Central memory CD4-positive, alpha-beta T cell (primary cell): Measurements from ENCODE around the gene DEPP1.

Source experiments
- DNase-seq: peaks from one replicate; pipeline ENCODE4 v3.0.0; 2022

DEPP1 gene

GRCh38 chr10:44965104-44965503, 13.5 kb downstream of the DEPP1 start:
- DNase-seq = no peak

GRCh38 chr10:44963772-44964633, 14.6 kb downstream of the DEPP1 start:
- no peak for DNase-seq

- no peak for DNase-seq
These were observed 15.5 kb downstream of the DEPP1 start for GRCh38 chr10:44962870-44963738.

GRCh38 chr10:44961931-44962750, 16.5 kb downstream of the DEPP1 start:
- DNase-seq = no peak

DNA sequence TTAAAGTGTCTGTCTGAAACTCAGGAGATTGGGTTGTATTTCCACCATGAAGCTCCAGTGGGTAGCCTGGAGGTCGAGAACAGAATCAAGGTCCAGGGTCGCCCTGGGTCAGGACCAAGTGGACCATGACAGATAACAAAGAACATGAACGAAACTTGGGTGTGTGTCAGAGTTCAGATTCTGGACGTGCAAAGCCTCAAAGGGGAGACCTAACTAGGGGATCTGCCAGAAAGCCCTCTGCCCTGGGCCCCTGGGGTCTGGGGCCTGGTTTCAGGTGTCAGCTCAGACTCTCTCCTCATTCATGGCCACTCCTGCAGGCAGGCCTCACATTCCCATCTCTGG, 17.4 kb downstream of the DEPP1 start:
- no peak for DNase-seq

DNA sequence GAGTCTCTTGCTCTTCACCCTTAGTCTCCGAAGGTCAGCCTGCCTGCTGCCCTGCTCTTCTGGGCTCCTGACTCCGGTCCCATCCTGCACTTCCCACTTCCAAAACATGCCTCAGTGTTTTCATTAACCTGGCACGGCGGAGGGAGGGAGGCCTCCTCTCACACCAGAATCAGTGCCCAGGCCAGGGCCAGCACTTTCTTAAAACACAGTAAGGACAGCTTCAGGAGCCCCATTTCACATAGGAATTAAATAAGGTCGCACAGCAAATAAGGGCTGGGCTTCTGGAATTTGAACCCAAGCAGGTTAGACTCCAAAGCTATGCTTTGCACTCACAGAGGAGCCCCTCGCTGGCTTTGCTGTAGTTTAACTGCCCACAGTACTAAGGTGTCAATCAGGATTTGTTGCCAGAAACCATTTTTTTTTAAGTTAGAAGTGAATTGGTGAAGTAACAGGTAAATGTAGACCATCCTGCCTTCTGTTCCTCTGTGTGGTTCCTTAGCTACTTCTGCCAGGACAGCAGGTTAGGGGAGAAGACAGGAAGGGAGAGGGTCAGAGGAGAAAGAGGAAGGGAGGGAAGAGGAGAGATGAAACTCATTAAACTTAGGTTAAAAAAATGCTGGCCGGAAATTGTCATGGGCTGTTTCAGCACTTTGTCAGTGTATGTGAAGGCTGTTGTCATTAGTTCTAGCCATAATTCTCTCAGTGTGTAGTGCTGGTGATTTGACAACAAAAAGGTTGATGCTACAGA, 18.0 kb downstream of the DEPP1 start:
- DNase-seq = no peak

GRCh38 chr10:44960088-44960460, 18.5 kb downstream of the DEPP1 start:
- DNase-seq = no peak

DNA sequence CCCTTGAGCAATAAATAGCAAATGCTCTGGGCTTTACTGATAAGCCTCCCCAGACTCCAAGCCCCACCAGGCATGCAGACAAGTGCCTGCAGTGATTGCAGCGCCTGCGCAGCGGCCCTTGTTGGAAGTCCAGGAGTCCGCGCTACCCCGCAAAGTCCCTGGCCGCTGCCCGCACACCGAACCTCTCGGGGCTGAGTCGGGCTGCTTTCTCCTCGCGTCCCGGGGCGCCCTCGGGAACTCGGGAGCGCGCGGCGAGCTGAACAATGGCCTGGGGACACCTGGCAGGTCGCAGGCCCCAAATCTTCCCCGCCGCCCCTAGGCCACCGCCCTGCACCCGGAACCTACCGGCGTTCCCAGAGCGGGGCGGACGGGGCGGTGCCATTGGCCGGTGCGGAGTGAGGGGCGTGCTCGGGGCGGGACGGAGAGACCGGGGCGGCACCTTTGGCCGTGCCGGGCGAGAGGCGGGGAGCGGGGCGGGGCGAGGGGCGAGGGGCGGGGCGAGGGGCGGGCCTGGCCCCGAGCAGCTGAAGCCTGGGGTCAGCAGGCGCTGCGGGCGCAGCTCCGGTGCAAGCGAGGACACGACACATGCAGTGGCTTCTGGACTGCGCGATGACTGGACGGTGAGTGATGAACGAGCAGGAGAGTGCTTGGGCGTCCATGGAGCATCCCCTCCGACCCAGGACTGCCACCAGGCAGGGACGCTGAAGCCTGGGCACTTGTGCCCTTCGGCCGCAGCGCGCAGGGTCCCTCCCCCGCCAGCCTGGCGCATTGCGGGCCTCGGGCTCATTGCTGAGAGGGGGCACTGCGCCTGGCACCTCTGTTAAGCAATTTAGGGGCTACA, 19.1 kb downstream of the DEPP1 start, which contains the start of gene RASSF4:
Gene RASSF4, plus strand, starts transcription at position 556 of the 841 bp plus-strand sequence. CDS start 10,401 bp downstream, outside the sequence.
- peak; percentile 87 for DNase-seq

DNA sequence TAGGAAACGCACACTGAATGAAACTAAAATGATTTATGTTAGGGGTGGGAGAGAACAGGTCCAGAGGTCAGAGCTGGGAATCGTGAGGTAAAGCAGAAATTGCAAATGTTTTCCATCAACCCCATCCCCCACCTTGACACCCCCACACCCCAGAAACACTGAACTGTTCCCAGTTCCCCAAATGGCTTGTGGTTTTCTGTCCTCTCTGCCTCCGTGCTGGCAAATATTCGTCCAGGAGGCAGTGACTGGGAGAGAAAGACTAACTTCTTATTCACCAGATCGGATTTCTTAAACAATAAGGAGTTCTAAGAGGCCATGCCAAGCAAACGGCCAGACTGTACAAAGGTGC, 19.7 kb downstream of the DEPP1 start:
- no peak for DNase-seq

DNA sequence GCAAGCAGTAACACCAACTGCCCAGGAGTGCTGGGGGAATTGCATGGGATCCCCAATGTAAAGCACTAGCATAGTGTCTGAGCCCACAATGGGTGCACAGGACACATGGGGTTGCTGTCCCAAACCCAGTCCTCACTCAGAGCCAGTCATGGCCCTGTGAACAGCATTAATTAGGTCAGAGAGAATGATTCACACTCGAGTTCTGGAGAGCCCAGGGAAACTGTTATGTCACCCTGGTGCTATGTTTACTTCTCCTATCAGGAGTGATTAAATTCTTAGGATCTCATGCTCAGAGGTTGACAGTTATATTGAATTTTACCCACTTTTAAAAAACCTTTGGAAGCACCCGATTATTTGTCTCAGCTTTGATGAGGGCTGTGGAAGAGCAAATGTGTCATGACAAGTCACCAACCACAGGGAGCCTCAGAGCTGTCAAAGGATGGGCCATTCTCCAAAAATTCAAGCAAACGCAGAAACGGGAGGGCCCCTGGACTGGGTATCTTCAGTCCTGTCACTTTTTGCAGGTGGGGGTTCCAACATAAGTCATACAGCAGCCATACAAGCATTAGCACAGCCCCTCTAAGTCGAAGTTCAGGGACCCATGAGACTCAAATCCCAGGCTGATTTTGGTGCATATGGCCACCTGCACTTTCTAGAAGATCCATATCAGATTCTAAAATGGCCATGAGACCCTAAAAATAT, 20.3 kb downstream of the DEPP1 start:
- no peak for DNase-seq

GRCh38 chr10:44956717-44957706, 21.6 kb downstream of the DEPP1 start:
- DNase-seq = no peak

DNA sequence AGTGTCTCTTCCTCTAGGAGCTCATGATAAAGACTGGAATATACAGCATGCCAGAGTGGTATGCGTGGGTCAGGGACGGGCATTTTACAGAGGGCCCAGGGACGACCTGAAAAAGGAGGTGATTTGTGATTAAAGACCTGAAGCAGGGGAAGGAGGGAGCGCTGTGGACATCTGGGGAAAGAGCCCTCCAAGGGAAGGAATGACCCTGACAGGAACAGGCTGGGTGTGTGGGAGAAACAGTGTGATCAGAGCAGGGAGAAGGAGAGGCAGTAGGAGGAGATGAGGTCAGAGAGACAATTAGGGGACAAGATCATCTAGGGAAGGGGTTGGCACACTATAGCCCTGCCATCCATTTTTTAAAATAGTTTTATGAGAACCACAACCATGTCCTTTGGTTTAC, 22.4 kb downstream of the DEPP1 start:
- no peak for DNase-seq

DNA sequence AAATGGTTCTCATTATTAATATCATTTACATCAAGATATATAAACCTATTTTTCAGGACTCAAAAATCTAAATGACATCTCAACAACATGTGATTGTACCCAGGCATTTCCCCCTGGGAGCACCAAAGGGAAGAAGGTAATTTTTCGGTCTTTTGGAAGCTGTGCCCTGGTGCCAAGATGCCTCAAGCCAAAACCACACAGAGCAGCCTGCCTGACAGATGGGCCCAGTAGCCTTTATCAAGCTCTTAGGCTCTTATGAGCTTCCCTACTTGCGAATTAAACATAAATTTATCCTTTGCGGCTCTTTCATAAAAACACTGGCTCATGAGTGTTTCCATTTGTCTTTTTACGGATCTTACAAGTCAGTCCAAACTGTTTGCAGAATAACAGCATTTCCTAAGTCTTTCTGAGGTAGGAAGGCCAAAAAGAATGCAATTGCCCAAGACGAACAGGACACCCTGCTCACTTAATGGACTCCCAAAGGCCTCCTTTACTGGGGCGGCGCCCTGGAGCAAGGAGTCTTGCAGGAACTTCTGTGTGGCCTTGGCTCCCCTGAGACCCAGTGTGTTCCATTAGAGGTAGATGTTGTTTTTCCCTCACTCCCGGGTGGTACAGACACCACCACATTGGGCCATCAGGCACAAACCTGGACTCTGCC, 23.1 kb downstream of the DEPP1 start:
- DNase-seq = no peak

DNA sequence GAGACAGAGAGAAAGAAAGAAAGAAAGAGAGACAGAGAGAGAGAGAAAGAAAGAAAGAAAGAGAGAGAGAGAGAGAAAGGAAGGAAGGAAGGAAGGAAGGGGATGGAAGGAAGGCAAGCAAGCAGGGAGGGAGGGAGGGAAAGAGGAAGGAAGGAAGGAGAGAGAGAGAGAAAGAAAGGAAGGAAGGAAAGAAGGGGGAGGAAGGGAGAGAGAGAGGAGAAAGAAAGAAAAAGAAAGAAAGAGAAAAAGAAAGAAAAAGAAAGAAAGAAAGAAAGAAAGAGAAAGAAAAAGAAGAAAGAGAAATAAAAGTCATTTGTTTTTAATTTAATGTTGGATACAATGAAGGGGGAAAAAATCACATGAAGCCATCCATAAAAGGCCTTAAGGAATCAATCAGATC, 23.6 kb downstream of the DEPP1 start:
- no peak for DNase-seq

DNA sequence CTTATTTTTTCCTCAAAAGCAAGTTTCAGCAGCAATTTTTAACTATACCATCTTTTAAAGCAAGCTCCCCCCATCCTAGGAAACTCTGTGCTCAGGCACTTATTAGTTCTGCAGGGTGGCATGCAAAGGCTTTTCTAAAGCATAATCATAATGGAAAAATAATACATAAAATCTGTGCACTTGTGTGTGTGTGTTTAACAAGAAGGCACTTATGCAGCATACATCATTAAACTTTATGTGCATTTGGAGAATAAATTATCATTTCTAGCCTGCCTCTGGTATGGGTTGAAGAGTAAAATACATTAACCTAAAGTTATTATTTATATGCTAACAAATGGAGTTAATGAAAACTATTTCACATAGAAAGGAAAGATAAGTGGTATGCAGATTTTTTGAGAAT, 24.6 kb downstream of the DEPP1 start:
- no peak for DNase-seq

DNA sequence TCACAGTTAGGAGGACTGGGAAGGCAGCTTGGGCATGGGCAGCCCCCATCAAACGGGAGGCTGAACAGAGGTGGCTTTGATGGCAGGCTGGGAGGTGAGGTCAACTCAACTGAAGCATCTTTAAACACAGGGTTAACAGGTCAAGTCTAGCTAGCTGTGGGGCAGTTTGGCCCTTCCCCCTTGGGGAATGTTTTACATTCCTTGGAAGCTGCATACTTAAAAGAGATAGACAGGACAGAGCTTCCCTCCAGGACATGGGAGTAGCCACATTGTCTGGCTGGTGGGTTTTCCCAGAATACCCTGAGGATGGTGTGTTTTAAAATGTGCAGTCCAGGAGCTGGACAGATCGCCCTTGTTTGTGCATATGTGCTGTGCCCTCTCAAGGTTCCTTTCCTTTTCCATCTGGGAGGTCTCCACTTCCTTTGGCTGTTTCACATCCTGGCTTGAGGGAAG, 25.8 kb downstream of the DEPP1 start:
- DNase-seq = no peak

DNA sequence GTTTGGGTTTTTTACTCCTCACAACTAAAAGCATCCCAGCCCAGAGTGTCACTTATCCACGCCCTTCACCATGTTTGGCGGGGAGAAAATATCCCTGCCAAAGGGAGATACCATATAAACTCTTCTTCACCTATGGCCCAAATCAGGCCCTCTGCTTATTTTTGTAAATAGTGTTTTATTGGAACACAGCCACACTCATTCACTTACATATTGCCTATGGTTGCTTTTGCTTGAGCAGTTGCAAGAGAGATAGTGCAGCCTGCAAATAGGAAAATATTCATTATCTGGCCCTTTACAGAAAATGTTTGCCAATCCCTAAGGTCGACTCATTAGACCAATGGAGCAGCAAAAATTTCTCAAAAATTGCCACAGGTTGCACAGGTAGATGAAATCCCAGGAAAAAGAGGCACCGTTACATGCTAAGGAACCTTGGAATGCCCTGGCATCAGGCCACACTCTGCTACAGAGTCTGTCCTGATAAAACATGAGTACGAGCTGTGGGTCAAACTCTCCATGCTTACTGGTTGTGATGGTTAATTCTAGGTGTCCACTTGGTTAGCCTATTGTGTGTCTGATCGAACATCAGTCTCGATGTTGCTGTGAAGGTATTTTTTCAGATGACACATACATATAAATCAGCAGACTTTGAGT, 26.9 kb downstream of the DEPP1 start:
- no peak for DNase-seq
